ENCODE measurements around the gene KRTAP9-9. TPM values are rescaled to one million over a fixed set of nuclear protein-coding genes. Genes with fewer than 3 reads are reported as not detected.
"Not testable (repeated sequence)": the region's sequence is repeated elsewhere in the genome, so short reads cannot be mapped to it uniquely, and the experiment has no call there.

Gene KRTAP9-9
- total RNA-seq (2014; rRNA removed; shearing (Covaris generic)), result not detected in 2 replicates
- polyA plus RNA-seq (2016; fragmentation: Nextera tagmentation; extraction: Ambion mirVana), result not detected in 2 replicates

- in situ Hi-C loops (cut with MboI); H2AFZ ChIP-seq; H3K9ac ChIP-seq; H3K9me3 ChIP-seq (ENCODE audit: low read depth); H3K4me3 ChIP-seq; H3K36me3 ChIP-seq (ENCODE audit: low read depth); H4K20me1 ChIP-seq (ENCODE audit: insufficient read depth); H3K27me3 ChIP-seq (replicated peaks; ENCODE audit: insufficient read depth); H3K79me2 ChIP-seq (ENCODE audit: insufficient read depth): not testable (repeated sequence)
- DNase-seq, result peak; percentile 71
- peak within 1 kb of the TSS; percentile 61 for H3K4me2 ChIP-seq (ENCODE audit: unreplicated experiment)
- H3K27ac ChIP-seq, result peak within 1 kb of the TSS; percentile 36
- 68 to 90% methylated on average over 3 to 5 of the region's 5 CpGs for WGBS, 2 experiments (ENCODE audit: low coverage in 1 of 2, low lambda C conversion rate in 2 of 2, missing lambda C conversion rate in 2 of 2)
- peaks cover 25% of the 10 kb centered on the region for H3K4me1 ChIP-seq (ENCODE audit: insufficient read depth)
- H3F3A ChIP-seq (ENCODE audit: insufficient read depth), result peaks cover 25% of the 10 kb centered on the region
- H3K9me2 ChIP-seq (ENCODE audit: insufficient read depth), result peaks cover 10% of the 10 kb centered on the region; the same call in 1 of the 2 replicates
These were observed at the start of gene KRTAP9-9 for GRCh38 chr17:41255381-41256290. Gene KRTAP9-9, plus strand, starts transcription at chr17:41255384.

- Histone ChIP-seq H3K36me3 (ENCODE audit: low read depth) (no peaks in the 10 kb centered on the region), H2AFZ (no peak overlapping the region), H3F3A (ENCODE audit: insufficient read depth) (peaks cover 11% of the 10 kb centered on the region; the same call in 1 of the 2 replicates), H3K27ac (no peak overlapping the region), H3K4me2 (ENCODE audit: unreplicated experiment) (no peak overlapping the region), H3K9ac (no peak overlapping the region), H3K9me2 (ENCODE audit: insufficient read depth) (no peaks in the 10 kb centered on the region), H3K27me3 (replicated peaks; ENCODE audit: insufficient read depth) (no peaks in the 10 kb centered on the region), H4K20me1 (ENCODE audit: insufficient read depth) (no peaks in the 10 kb centered on the region), H3K4me3 (no peak overlapping the region), H3K4me1 (ENCODE audit: insufficient read depth) (peaks cover 9% of the 10 kb centered on the region; the same call in 1 of the 2 replicates), H3K79me2 (ENCODE audit: insufficient read depth) (no peaks in the 10 kb centered on the region), H3K9me3 (ENCODE audit: low read depth) (no peaks in the 10 kb centered on the region)
- in situ Hi-C loops (cut with MboI), result no loop called here
- 9 to 11% methylated on average over 1 of the region's 1 CpG for WGBS, 2 experiments (ENCODE audit: low coverage in 1 of 2, low lambda C conversion rate in 2 of 2, missing lambda C conversion rate in 2 of 2)
- DNase-seq, result peak; percentile 70
- TF ChIP-seq EZH2phosphoT487 (IDR thresholded peaks at IDR 0.05; ENCODE audit: insufficient read depth, low read depth) (0 out of 2 replicates have a peak, but pooled peaks have one; percentile 61), EZH2 (IDR thresholded peaks at IDR 0.05; ENCODE audit: insufficient read depth, poor library complexity, severe bottlenecking) (no peak)
These were observed 43.2 kb upstream of the KRTAP9-9 start for GRCh38 chr17:41211845-41212466.

GRCh38 chr17:41212524-41213169 lies 42.5 kb upstream of the KRTAP9-9 start:
- Histone ChIP-seq H3K27me3 (replicated peaks; ENCODE audit: insufficient read depth) (no peaks in the 10 kb centered on the region), H3K9me3 (ENCODE audit: low read depth) (no peaks in the 10 kb centered on the region), H3K9me2 (ENCODE audit: insufficient read depth) (no peaks in the 10 kb centered on the region), H3K79me2 (ENCODE audit: insufficient read depth) (no peaks in the 10 kb centered on the region), H3K27ac (no peak overlapping the region), H3K36me3 (ENCODE audit: low read depth) (no peaks in the 10 kb centered on the region), H2AFZ (no peak overlapping the region), H3K4me1 (ENCODE audit: insufficient read depth) (peaks cover 9% of the 10 kb centered on the region; the same call in 1 of the 2 replicates), H3F3A (ENCODE audit: insufficient read depth) (peaks cover 11% of the 10 kb centered on the region; the same call in 1 of the 2 replicates), H4K20me1 (ENCODE audit: insufficient read depth) (no peaks in the 10 kb centered on the region), H3K4me2 (ENCODE audit: unreplicated experiment) (no peak overlapping the region), H3K4me3 (no peak overlapping the region), H3K9ac (no peak overlapping the region)
- TF ChIP-seq EZH2 (IDR thresholded peaks at IDR 0.05; ENCODE audit: insufficient read depth, poor library complexity, severe bottlenecking), result no peak
- TF ChIP-seq EZH2phosphoT487 (IDR thresholded peaks at IDR 0.05; ENCODE audit: insufficient read depth, low read depth), result no peak
- 57 to 59% methylated on average over 7 of the region's 7 CpGs for WGBS, 2 experiments (ENCODE audit: low coverage in 1 of 2, low lambda C conversion rate in 2 of 2, missing lambda C conversion rate in 2 of 2)
- in situ Hi-C loops (cut with MboI), result no loop called here
- no peak for DNase-seq

GRCh38 chr17:41215681-41216080 lies 39.5 kb upstream of the KRTAP9-9 start:
- H3K27me3 ChIP-seq (replicated peaks; ENCODE audit: insufficient read depth), result no peaks in the 10 kb centered on the region
- no peaks in the 10 kb centered on the region for H3K9me3 ChIP-seq (ENCODE audit: low read depth)
- TF ChIP-seq EZH2phosphoT487 (IDR thresholded peaks at IDR 0.05; ENCODE audit: insufficient read depth, low read depth) (no peak), EZH2 (IDR thresholded peaks at IDR 0.05; ENCODE audit: insufficient read depth, poor library complexity, severe bottlenecking) (no peak)
- H3K4me3 ChIP-seq, result no peak overlapping the region
- no peak overlapping the region for H2AFZ ChIP-seq
- no peak overlapping the region for H3K4me2 ChIP-seq (ENCODE audit: unreplicated experiment)
- whole genome bisulfite sequencing, 2 experiments (ENCODE audit: low coverage in 1 of 2, low lambda C conversion rate in 2 of 2, missing lambda C conversion rate in 2 of 2), result 71 to 100% methylated on average over 1 of the region's 1 CpG
- no peaks in the 10 kb centered on the region for H3K36me3 ChIP-seq (ENCODE audit: low read depth)
- no peak overlapping the region for H3K27ac ChIP-seq
- no peak for DNase-seq
- no peak overlapping the region for H3K9ac ChIP-seq
- no peaks in the 10 kb centered on the region for H3K79me2 ChIP-seq (ENCODE audit: insufficient read depth)
- no peaks in the 10 kb centered on the region for H4K20me1 ChIP-seq (ENCODE audit: insufficient read depth)
- in situ Hi-C loops (cut with MboI), result no loop called here
- peaks cover 11% of the 10 kb centered on the region; the same call in 1 of the 2 replicates for H3F3A ChIP-seq (ENCODE audit: insufficient read depth)
- H3K9me2 ChIP-seq (ENCODE audit: insufficient read depth), result no peaks in the 10 kb centered on the region
- H3K4me1 ChIP-seq (ENCODE audit: insufficient read depth), result peaks cover 9% of the 10 kb centered on the region; the same call in 1 of the 2 replicates
